ENCODE results near the gene PCK2. TPM values are rescaled to one million over a fixed set of nuclear protein-coding genes. Genes with fewer than 3 reads are reported as not detected.

The PCK2 gene
- polyA plus RNA-seq, 5 donors: 13.3 to 17.8 (median 14.7) TPM

DNA sequence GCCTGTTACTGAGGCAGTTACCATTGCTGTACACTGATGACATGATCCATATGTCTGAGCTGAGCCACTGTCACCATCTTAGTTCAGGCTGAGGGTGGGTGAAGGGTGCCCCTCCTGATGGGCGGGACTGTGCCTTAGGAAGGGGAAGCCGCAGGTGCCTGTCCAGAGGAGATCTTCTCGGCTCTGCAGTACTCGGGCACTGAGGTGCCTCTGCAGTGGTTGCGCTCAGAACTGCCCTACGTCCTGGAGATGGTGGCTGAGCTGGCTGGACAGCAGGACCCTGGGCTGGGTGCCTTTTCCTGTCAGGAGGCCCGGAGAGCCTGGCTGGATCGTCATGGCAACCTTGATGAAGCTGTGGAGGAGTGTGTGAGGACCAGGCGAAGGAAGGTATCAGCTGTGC lies 56.9 kb downstream of the PCK2 start:
- no peak for DNase-seq

DNA sequence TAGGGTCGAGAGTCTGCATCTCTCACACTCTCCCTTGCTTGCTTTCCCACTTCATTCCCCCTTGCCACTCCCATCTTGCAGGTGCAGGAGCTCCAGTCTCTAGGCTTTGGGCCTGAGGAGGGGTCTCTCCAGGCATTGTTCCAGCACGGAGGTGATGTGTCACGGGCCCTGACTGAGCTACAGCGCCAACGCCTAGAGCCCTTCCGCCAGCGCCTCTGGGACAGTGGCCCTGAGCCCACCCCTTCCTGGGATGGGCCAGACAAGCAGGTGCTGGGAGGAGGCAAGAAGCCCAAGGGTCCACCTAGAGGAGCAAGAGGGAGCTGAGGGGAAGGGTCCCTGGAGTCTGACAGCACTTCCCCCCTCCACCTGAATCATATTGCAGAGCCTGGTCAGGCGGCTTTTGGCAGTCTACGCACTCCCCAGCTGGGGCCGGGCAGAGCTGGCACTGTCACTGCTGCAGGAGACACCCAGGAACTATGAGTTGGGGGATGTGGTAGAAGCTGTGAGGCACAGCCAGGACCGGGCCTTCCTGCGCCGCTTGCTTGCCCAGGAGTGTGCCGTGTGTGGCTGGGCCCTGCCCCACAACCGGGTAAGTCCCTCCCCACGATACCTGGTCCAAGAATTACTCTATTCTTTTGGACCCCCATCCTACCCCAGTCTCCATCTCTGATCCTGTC lies 57.4 kb downstream of the PCK2 start:
- DNase-seq: no peak

Other genes with a start within 250 kb of the PCK2 start
- 10 to 100 TPM; 34.0 to 45.4 (median 35.5) TPM for gene DHRS4, start 140.5 kb upstream of the PCK2 start, polyA plus RNA-seq (ENCODE audit: insufficient read depth in 1 of 5, insufficient read length in 5 of 5, low replicate concordance in 1 of 5)
- gene DHRS4L2, start 105.4 kb upstream of the PCK2 start, polyA plus RNA-seq (ENCODE audit: insufficient read depth in 1 of 5, insufficient read length in 5 of 5, low replicate concordance in 1 of 5): 10 to 100 TPM; 27.3 to 32.3 (median 29.4) TPM
- gene CARMIL3, start 42.3 kb upstream of the PCK2 start, polyA plus RNA-seq (ENCODE audit: insufficient read depth in 1 of 5, insufficient read length in 5 of 5, low replicate concordance in 1 of 5): 1 to 10 TPM in 3 of 5 donors, under 1 TPM in 2; 0.72 to 1.7 (median 1.1) TPM
- not detected for gene CPNE6, start 22.7 kb upstream of the PCK2 start, polyA plus RNA-seq (ENCODE audit: insufficient read depth in 1 of 5, insufficient read length in 5 of 5, low replicate concordance in 1 of 5)
- gene DCAF11, start 20.5 kb downstream of the PCK2 start, polyA plus RNA-seq (ENCODE audit: insufficient read depth in 1 of 5, insufficient read length in 5 of 5, low replicate concordance in 1 of 5): 10 to 100 TPM; 59.5 to 74.4 (median 65.9) TPM
- gene NRL, start 20.6 kb downstream of the PCK2 start, polyA plus RNA-seq (ENCODE audit: insufficient read depth in 1 of 5, insufficient read length in 5 of 5, low replicate concordance in 1 of 5): 1 to 10 TPM; 1.0 to 2.3 (median 1.2) TPM
- 1 to 10 TPM in 3 of 5 donors, under 1 TPM in 2; 0.60 to 9.4 (median 1.1) TPM for gene FITM1, start 36.3 kb downstream of the PCK2 start, polyA plus RNA-seq (ENCODE audit: insufficient read depth in 1 of 5, insufficient read length in 5 of 5, low replicate concordance in 1 of 5)
- gene PSME1, start 41.9 kb downstream of the PCK2 start, polyA plus RNA-seq (ENCODE audit: insufficient read depth in 1 of 5, insufficient read length in 5 of 5, low replicate concordance in 1 of 5): 100 to 1,000 TPM; 190 to 234 (median 222) TPM
- 10 to 100 TPM; 12.6 to 25.8 (median 24.3) TPM for gene EMC9, start 47.3 kb downstream of the PCK2 start, polyA plus RNA-seq (ENCODE audit: insufficient read depth in 1 of 5, insufficient read length in 5 of 5, low replicate concordance in 1 of 5)
- 100 to 1,000 TPM; 159 to 175 (median 166) TPM for gene PSME2, start 52.3 kb downstream of the PCK2 start, polyA plus RNA-seq (ENCODE audit: insufficient read depth in 1 of 5, insufficient read length in 5 of 5, low replicate concordance in 1 of 5)
- 10 to 100 TPM; 42.8 to 60.2 (median 55.7) TPM for gene RNF31, start 53.2 kb downstream of the PCK2 start, polyA plus RNA-seq (ENCODE audit: insufficient read depth in 1 of 5, insufficient read length in 5 of 5, low replicate concordance in 1 of 5)
- gene IRF9, start 67.0 kb downstream of the PCK2 start, polyA plus RNA-seq (ENCODE audit: insufficient read depth in 1 of 5, insufficient read length in 5 of 5, low replicate concordance in 1 of 5): 10 to 100 TPM; 49.8 to 68.6 (median 57.2) TPM
- gene REC8, start 77.8 kb downstream of the PCK2 start, polyA plus RNA-seq (ENCODE audit: insufficient read depth in 1 of 5, insufficient read length in 5 of 5, low replicate concordance in 1 of 5): 10 to 100 TPM; 36.6 to 67.1 (median 48.2) TPM
- gene IPO4, start 94.5 kb downstream of the PCK2 start, polyA plus RNA-seq (ENCODE audit: insufficient read depth in 1 of 5, insufficient read length in 5 of 5, low replicate concordance in 1 of 5): 10 to 100 TPM; 20.2 to 37.0 (median 24.5) TPM
- 10 to 100 TPM; 24.6 to 44.1 (median 33.8) TPM for gene TM9SF1, start 101.1 kb downstream of the PCK2 start, polyA plus RNA-seq (ENCODE audit: insufficient read depth in 1 of 5, insufficient read length in 5 of 5, low replicate concordance in 1 of 5)
- gene TSSK4, start 111.4 kb downstream of the PCK2 start, polyA plus RNA-seq (ENCODE audit: insufficient read depth in 1 of 5, insufficient read length in 5 of 5, low replicate concordance in 1 of 5): 10 to 100 TPM in 3 of 5 donors, 1 to 10 TPM in 2; 9.5 to 12.2 (median 11.9) TPM
- 10 to 100 TPM; 53.9 to 67.6 (median 62.3) TPM for gene CHMP4A, start 119.2 kb downstream of the PCK2 start, polyA plus RNA-seq (ENCODE audit: insufficient read depth in 1 of 5, insufficient read length in 5 of 5, low replicate concordance in 1 of 5)
- gene MDP1, start 121.8 kb downstream of the PCK2 start, polyA plus RNA-seq (ENCODE audit: insufficient read depth in 1 of 5, insufficient read length in 5 of 5, low replicate concordance in 1 of 5): 10 to 100 TPM; 11.8 to 17.2 (median 13.5) TPM
- gene NEDD8, start 138.1 kb downstream of the PCK2 start, polyA plus RNA-seq (ENCODE audit: insufficient read depth in 1 of 5, insufficient read length in 5 of 5, low replicate concordance in 1 of 5): 100 to 1,000 TPM; 209 to 239 (median 224) TPM
- gene GMPR2, start 138.6 kb downstream of the PCK2 start, polyA plus RNA-seq (ENCODE audit: insufficient read depth in 1 of 5, insufficient read length in 5 of 5, low replicate concordance in 1 of 5): 100 to 1,000 TPM in 4 of 5 donors, 10 to 100 TPM in 1; 92.7 to 120 (median 114) TPM
- 10 to 100 TPM; 53.7 to 62.0 (median 60.9) TPM for gene TINF2, start 148.3 kb downstream of the PCK2 start, polyA plus RNA-seq (ENCODE audit: insufficient read depth in 1 of 5, insufficient read length in 5 of 5, low replicate concordance in 1 of 5)
- 1 to 10 TPM; 2.0 to 4.7 (median 3.5) TPM for gene TGM1, start 168.9 kb downstream of the PCK2 start, polyA plus RNA-seq (ENCODE audit: insufficient read depth in 1 of 5, insufficient read length in 5 of 5, low replicate concordance in 1 of 5)
- gene RABGGTA, start 177.3 kb downstream of the PCK2 start, polyA plus RNA-seq (ENCODE audit: insufficient read depth in 1 of 5, insufficient read length in 5 of 5, low replicate concordance in 1 of 5): 10 to 100 TPM; 19.6 to 28.6 (median 24.9) TPM
- gene DHRS1, start 205.5 kb downstream of the PCK2 start, polyA plus RNA-seq (ENCODE audit: insufficient read depth in 1 of 5, insufficient read length in 5 of 5, low replicate concordance in 1 of 5): 10 to 100 TPM; 38.8 to 54.7 (median 43.2) TPM
- gene NOP9, start 205.5 kb downstream of the PCK2 start, polyA plus RNA-seq (ENCODE audit: insufficient read depth in 1 of 5, insufficient read length in 5 of 5, low replicate concordance in 1 of 5): 10 to 100 TPM; 21.3 to 26.7 (median 24.3) TPM
- 10 to 100 TPM in 4 of 5 donors, 1 to 10 TPM in 1; 9.6 to 16.6 (median 14.1) TPM for gene CIDEB, start 213.7 kb downstream of the PCK2 start, polyA plus RNA-seq (ENCODE audit: insufficient read depth in 1 of 5, insufficient read length in 5 of 5, low replicate concordance in 1 of 5)
- gene LTB4R2, start 215.8 kb downstream of the PCK2 start, polyA plus RNA-seq (ENCODE audit: insufficient read depth in 1 of 5, insufficient read length in 5 of 5, low replicate concordance in 1 of 5): 1 to 10 TPM; 3.4 to 5.2 (median 4.7) TPM
- gene LTB4R, start 217.2 kb downstream of the PCK2 start, polyA plus RNA-seq (ENCODE audit: insufficient read depth in 1 of 5, insufficient read length in 5 of 5, low replicate concordance in 1 of 5): 1 to 10 TPM; 5.2 to 6.9 (median 6.2) TPM
- 10 to 100 TPM; 26.9 to 37.3 (median 33.8) TPM for gene ADCY4, start 240.8 kb downstream of the PCK2 start, polyA plus RNA-seq (ENCODE audit: insufficient read depth in 1 of 5, insufficient read length in 5 of 5, low replicate concordance in 1 of 5)
- 1 to 10 TPM; 2.1 to 3.6 (median 2.8) TPM for gene RIPK3, start 245.7 kb downstream of the PCK2 start, polyA plus RNA-seq (ENCODE audit: insufficient read depth in 1 of 5, insufficient read length in 5 of 5, low replicate concordance in 1 of 5)